HepG2 (cell line): Measurements from ENCODE around the gene MSI2. TPM values are rescaled to one million over a fixed set of nuclear protein-coding genes. Genes with fewer than 3 reads are reported as not detected.
A peak's percentile ranks its signal among the peaks of the same experiment; 100 is the strongest.

ENCODE experiments used
- ASH2L ChIP-seq: fragments of 300-600, 200-600 bp; sonication (generic); IDR thresholded peaks from 2 replicates; pipeline ENCODE4 v1.7.0; 2017; ENCODE audit warnings: low read depth, mild to moderate bottlenecking, moderate library complexity, mixed read lengths, low read length; ENCODE audit not compliant: insufficient read length
- FOXO1 ChIP-seq: sonication (generic); formaldehyde crosslinking; IDR thresholded peaks from 2 replicates; pipeline ENCODE4 v1.4.0; 2020; ENCODE audit warnings: missing genetic modification reagents
- PHB2 ChIP-seq: fragments of 450-650 bp; IDR thresholded peaks from 2 replicates; pipeline ENCODE4 v1.6.1; 2018; ENCODE audit not compliant: partially characterized antibody
- SMAD3 ChIP-seq: sonication (generic); formaldehyde crosslinking; IDR thresholded peaks from 2 replicates; pipeline ENCODE4 v1.4.0; 2020; ENCODE audit warnings: missing genetic modification reagents
- SP1 ChIP-seq, 2 experiments: fragments of 450-650 bp in 1 of 2; sonication (generic) in 1 of 2; formaldehyde crosslinking in 1 of 2; IDR thresholded peaks; 2 replicates each; pipeline versions ENCODE4 v1.4.0 to v1.6.1; 2016 to 2020; ENCODE audit warnings: missing genetic modification reagents in 1 of 2
- ZBTB1 ChIP-seq: sonication (generic); formaldehyde crosslinking; IDR thresholded peaks from 2 replicates; pipeline ENCODE4 v1.4.0; 2020; ENCODE audit warnings: missing genetic modification reagents, borderline replicate concordance
- ZFP36L1 ChIP-seq: sonication (generic); formaldehyde crosslinking; IDR thresholded peaks from 2 replicates; pipeline ENCODE4 v1.8.0; 2022; ENCODE audit warnings: mild to moderate bottlenecking, missing genetic modification reagents, moderate library complexity
- ZNF431 ChIP-seq: sonication (generic); formaldehyde crosslinking; IDR thresholded peaks from 2 replicates; pipeline ENCODE4 v1.9.0; 2022; ENCODE audit warnings: missing genetic modification reagents, low read depth, mild to moderate bottlenecking, borderline replicate concordance
- ZNF501 ChIP-seq: sonication (generic); formaldehyde crosslinking; IDR thresholded peaks from 2 replicates; pipeline ENCODE4 v1.5.1; 2020; ENCODE audit warnings: mild to moderate bottlenecking, moderate library complexity, missing genetic modification reagents
- ZNF546 ChIP-seq: sonication (generic); formaldehyde crosslinking; conservative IDR thresholded peaks from 2 replicates; pipeline ENCODE4 v1.8.1; 2023; ENCODE audit warnings: mild to moderate bottlenecking, missing genetic modification reagents
- ZNF776 ChIP-seq: sonication (generic); formaldehyde crosslinking; IDR thresholded peaks from 2 replicates; pipeline ENCODE4 v1.4.0; 2020; ENCODE audit warnings: mild to moderate bottlenecking, missing genetic modification reagents
- polyA plus RNA-seq, 8 experiments: library from polyadenylated mRNA; depleted of rRNA in 3 of 8; stranded (reverse) in 7 of 8; unstranded in 1 of 8; fragments of >200 nt; fragmentation: Illumina TruSeq in 4 of 8; extraction: Trizol in 4 of 8; gene quantifications; 2 replicates each; pipeline versions ENCODE4 v1.2.1 to v1.2.3, GENCODE V29; 2011 to 2016; ENCODE audit warnings: low read depth in 4 of 8, missing spikeins in 1 of 8, mixed read lengths in 1 of 8; ENCODE audit not compliant: insufficient read depth in 1 of 8
- total RNA-seq, 5 experiments: library from RNA; depleted of rRNA; stranded (reverse); fragments of >200 nt; fragmentation: Illumina TruSeq; extraction: Trizol; gene quantifications; 2 replicates each; pipeline ENCODE4 v1.2.3, GENCODE V29; 2016; ENCODE audit warnings: low read depth in 1 of 5
- TF ChIP-seq, protein P1 (sequence below), 2 experiments: sonication (generic) in 1 of 2; formaldehyde crosslinking in 1 of 2; IDR thresholded peaks; 2 replicates each; pipeline versions ENCODE4 v1.6.1 to v1.9.0; 2014 to 2022; ENCODE audit warnings: antibody characterized with exemption in 1 of 2, borderline replicate concordance in 1 of 2, inconsistent platforms in 1 of 2, low read depth in 1 of 2, missing genetic modification reagents in 1 of 2
- TF ChIP-seq, protein P2 (sequence below): sonication (generic); formaldehyde crosslinking; IDR thresholded peaks from 2 replicates; pipeline ENCODE4 v1.4.0; 2020; ENCODE audit warnings: mild to moderate bottlenecking, missing genetic modification reagents
- TF ChIP-seq, protein P3 (sequence below): sonication (generic); formaldehyde crosslinking; IDR thresholded peaks from 2 replicates; pipeline ENCODE4 v1.4.0; 2020; ENCODE audit warnings: missing genetic modification reagents
- TF ChIP-seq, protein P4 (sequence below): IDR thresholded peaks from 2 replicates; pipeline ENCODE4 v1.6.1; 2016; ENCODE audit warnings: low read depth

Gene MSI2
- total and polyA plus RNA-seq, 2 of the 13 experiments (the other 11 are each of a cell fraction or from before 2014, with no cell fraction given) = 77.5 to 78.4 TPM

DNA sequence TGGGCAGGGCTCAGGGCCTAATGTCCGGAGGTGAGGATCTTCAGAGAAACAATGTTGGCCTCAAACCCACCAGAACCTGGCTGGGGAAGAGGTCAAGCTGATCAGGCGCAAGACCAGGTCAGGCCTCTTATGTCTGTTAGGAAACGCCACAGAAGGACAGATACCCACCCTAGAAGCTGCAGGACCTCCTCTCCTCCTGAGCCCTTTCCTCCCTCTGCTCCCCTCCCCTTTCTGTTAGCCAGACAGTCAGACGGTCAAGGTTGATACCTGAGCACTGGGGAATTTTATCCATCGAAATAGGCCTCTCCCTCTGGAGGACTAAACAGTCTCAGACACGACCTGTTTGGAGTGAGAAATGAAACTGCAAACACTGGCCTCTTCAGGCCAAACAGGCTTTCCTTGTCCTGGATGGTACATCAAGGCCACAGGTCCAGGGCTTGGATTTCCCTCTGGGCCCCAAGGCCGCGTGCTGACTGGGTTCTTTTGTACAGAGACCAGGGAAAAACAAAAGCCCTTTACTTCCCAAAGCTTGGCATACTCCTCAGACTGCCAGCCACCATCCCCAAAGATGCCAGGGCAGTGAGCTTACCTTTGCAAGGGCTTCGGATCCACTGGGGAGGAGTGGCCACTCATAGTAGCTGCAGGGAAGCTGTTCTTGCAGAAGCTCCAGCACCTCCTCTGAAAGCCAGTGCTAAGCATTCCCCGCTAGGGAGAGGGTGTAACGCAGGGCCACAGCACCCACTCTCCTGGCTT lies 353.0 kb downstream of the MSI2 start (continued):
- TF ChIP-seq, protein P1, sequence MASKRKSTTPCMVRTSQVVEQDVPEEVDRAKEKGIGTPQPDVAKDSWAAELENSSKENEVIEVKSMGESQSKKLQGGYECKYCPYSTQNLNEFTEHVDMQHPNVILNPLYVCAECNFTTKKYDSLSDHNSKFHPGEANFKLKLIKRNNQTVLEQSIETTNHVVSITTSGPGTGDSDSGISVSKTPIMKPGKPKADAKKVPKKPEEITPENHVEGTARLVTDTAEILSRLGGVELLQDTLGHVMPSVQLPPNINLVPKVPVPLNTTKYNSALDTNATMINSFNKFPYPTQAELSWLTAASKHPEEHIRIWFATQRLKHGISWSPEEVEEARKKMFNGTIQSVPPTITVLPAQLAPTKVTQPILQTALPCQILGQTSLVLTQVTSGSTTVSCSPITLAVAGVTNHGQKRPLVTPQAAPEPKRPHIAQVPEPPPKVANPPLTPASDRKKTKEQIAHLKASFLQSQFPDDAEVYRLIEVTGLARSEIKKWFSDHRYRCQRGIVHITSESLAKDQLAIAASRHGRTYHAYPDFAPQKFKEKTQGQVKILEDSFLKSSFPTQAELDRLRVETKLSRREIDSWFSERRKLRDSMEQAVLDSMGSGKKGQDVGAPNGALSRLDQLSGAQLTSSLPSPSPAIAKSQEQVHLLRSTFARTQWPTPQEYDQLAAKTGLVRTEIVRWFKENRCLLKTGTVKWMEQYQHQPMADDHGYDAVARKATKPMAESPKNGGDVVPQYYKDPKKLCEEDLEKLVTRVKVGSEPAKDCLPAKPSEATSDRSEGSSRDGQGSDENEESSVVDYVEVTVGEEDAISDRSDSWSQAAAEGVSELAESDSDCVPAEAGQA (IDR thresholded peaks at IDR 0.05; ENCODE audit: low read depth) = 0 out of 2 replicates have a peak, but pooled peaks have one; percentile 32
- TF ChIP-seq, protein P1 (CRISPR knock-in tag; IDR thresholded peaks at IDR 0.05; ENCODE audit: borderline replicate concordance) = no peak
- TF ChIP-seq ZNF776 (CRISPR knock-in tag) = peak; percentile 48; the same call in 1 of the 2 replicates
- TF ChIP-seq, protein P2, sequence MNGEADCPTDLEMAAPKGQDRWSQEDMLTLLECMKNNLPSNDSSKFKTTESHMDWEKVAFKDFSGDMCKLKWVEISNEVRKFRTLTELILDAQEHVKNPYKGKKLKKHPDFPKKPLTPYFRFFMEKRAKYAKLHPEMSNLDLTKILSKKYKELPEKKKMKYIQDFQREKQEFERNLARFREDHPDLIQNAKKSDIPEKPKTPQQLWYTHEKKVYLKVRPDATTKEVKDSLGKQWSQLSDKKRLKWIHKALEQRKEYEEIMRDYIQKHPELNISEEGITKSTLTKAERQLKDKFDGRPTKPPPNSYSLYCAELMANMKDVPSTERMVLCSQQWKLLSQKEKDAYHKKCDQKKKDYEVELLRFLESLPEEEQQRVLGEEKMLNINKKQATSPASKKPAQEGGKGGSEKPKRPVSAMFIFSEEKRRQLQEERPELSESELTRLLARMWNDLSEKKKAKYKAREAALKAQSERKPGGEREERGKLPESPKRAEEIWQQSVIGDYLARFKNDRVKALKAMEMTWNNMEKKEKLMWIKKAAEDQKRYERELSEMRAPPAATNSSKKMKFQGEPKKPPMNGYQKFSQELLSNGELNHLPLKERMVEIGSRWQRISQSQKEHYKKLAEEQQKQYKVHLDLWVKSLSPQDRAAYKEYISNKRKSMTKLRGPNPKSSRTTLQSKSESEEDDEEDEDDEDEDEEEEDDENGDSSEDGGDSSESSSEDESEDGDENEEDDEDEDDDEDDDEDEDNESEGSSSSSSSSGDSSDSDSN (CRISPR knock-in tag) = peak; percentile 68
- peak; percentile 46 for TF ChIP-seq ZNF501 (CRISPR knock-in tag)
- peak; percentile 58; the same call in 1 of the 2 replicates for TF ChIP-seq FOXO1
- no peak; the same call in 1 of the 2 replicates for TF ChIP-seq ZNF431
- peak; percentile 73 for TF ChIP-seq ASH2L
- TF ChIP-seq, protein P3, sequence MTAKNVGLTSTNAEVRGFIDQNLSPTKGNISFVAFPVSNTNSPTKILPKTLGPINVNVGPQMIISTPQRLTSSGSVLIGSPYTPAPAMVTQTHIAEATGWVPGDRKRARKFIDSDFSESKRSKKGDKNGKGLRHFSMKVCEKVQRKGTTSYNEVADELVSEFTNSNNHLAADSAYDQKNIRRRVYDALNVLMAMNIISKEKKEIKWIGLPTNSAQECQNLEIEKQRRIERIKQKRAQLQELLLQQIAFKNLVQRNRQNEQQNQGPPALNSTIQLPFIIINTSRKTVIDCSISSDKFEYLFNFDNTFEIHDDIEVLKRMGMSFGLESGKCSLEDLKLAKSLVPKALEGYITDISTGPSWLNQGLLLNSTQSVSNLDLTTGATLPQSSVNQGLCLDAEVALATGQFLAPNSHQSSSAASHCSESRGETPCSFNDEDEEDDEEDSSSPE (CRISPR knock-in tag) = peak; percentile 40; the same call in 1 of the 2 replicates
- peak; percentile 61; the same call in 1 of the 2 replicates for TF ChIP-seq ZNF546
- no peak for TF ChIP-seq SP1 (IDR thresholded peaks at IDR 0.05)
- TF ChIP-seq SP1 (CRISPR knock-in tag; IDR thresholded peaks at IDR 0.05) = 0 out of 2 replicates have a peak, but pooled peaks have one; percentile 21
- TF ChIP-seq ZFP36L1 = no peak
- no peak for TF ChIP-seq PHB2
- TF ChIP-seq ZBTB1 (CRISPR knock-in tag) = no peak
- TF ChIP-seq, protein P4, sequence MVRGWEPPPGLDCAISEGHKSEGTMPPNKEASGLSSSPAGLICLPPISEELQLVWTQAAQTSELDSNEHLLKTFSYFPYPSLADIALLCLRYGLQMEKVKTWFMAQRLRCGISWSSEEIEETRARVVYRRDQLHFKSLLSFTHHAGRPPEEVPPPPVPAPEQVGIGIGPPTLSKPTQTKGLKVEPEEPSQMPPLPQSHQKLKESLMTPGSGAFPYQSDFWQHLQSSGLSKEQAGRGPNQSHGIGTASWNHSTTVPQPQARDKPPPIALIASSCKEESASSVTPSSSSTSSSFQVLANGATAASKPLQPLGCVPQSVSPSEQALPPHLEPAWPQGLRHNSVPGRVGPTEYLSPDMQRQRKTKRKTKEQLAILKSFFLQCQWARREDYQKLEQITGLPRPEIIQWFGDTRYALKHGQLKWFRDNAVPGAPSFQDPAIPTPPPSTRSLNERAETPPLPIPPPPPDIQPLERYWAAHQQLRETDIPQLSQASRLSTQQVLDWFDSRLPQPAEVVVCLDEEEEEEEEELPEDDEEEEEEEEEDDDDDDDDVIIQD = peak; percentile 89
- TF ChIP-seq SMAD3 (CRISPR knock-in tag) = peak; percentile 90
